Panc1 (cell line): ENCODE data around the gene F11R. TPM values are rescaled to one million over a fixed set of nuclear protein-coding genes. Genes with fewer than 3 reads are reported as not detected.

ENCODE experiments used
- ATAC-seq: fragments of 200-7000 bp; cut with Tn5 transposase; 2 replicates; pipeline ENCODE4 v1.9.1; 2020; ENCODE audit warnings: mild to moderate bottlenecking, moderate library complexity
- BruUV-seq: library from RNA; stranded (reverse); fragments of 400-500 nt; replicated peaks from 2 replicates; lab custom pipeline; 2021; lab: Mats Ljungman, UMichigan
- CTCF ChIA-PET: fragments of 300-600 bp; sonication (Branson Sonifier 250); formaldehyde crosslinking; loops from one replicate; lab custom pipeline; 2022; ENCODE audit warnings: antibody characterized with exemption; lab: Charles Lee
- POLR2A ChIA-PET: fragments of 300-600 bp; sonication (Branson Sonifier 250); formaldehyde crosslinking; loops from one replicate; lab custom pipeline; 2022; ENCODE audit warnings: antibody characterized with exemption; lab: Charles Lee
- DNase-seq: peaks from one replicate; pipeline ENCODE4 v3.0.0-alpha.2; 2010; ENCODE audit warnings: low read depth, low spot score
- H3K27ac ChIP-seq: 2 replicates; pipeline ENCODE4 v1.5.1; 2011; ENCODE audit warnings: mild to moderate bottlenecking, low read length, inconsistent platforms
- H3K27me3 ChIP-seq: fragments of 200-500 bp; sonication (Bioruptor generic); 2 replicates; pipeline ENCODE4 v1.6.0; 2014; ENCODE audit warnings: low read length, inconsistent platforms; ENCODE audit not compliant: control insufficient read depth, insufficient read depth
- H3K36me3 ChIP-seq: fragments of 200-500 bp; sonication (Bioruptor generic); 2 replicates; pipeline ENCODE4 v1.5.1; 2014; ENCODE audit warnings: inconsistent platforms, mild to moderate bottlenecking, low read length, moderate library complexity; ENCODE audit not compliant: control insufficient read depth, insufficient read depth
- H3K4me1 ChIP-seq: 2 replicates; pipeline ENCODE4 v1.5.1; 2011; ENCODE audit warnings: inconsistent platforms, mild to moderate bottlenecking, low read length, moderate library complexity; ENCODE audit not compliant: control insufficient read depth, insufficient read depth
- H3K4me3 ChIP-seq, 2 experiments: 2 replicates each; pipeline ENCODE4 v1.5.1; 2011 to 2012; ENCODE audit warnings: low read depth in 2 of 2, low read length in 2 of 2, mild to moderate bottlenecking in 2 of 2, inconsistent platforms in 1 of 2, moderate library complexity in 1 of 2
- H3K9me3 ChIP-seq: fragments of 200-500 bp; sonication (Bioruptor generic); 2 replicates; pipeline ENCODE4 v1.5.1; 2014; ENCODE audit warnings: low read depth, mild to moderate bottlenecking, inconsistent platforms, low read length, moderate library complexity; ENCODE audit not compliant: control insufficient read depth, insufficient read depth
- CTCF ChIP-seq: fragments of 450-650 bp; IDR thresholded peaks from 2 replicates; pipeline ENCODE4 v1.5.1; 2017; ENCODE audit warnings: mild to moderate bottlenecking
- POLR2AphosphoS5 ChIP-seq: IDR thresholded peaks from 2 replicates; pipeline ENCODE4 v1.6.1; 2012; ENCODE audit warnings: mild to moderate bottlenecking, low read depth, low read length, moderate library complexity
- REST ChIP-seq, 2 experiments: IDR thresholded peaks; 2 replicates each; pipeline ENCODE4 v1.6.1; 2011 to 2012; ENCODE audit warnings: low read depth in 2 of 2, control low read depth in 1 of 2, low read length in 1 of 2, mild to moderate bottlenecking in 1 of 2, moderate library complexity in 1 of 2; ENCODE audit not compliant: insufficient read depth in 1 of 2
- SIN3A ChIP-seq: IDR thresholded peaks from 2 replicates; pipeline ENCODE4 v1.6.1; 2012; ENCODE audit warnings: low read depth, mild to moderate bottlenecking, low read length, moderate library complexity, borderline replicate concordance; ENCODE audit not compliant: insufficient read depth
- TCF7L2 ChIP-seq: IDR thresholded peaks from 2 replicates; pipeline ENCODE4 v1.6.1; 2011; ENCODE audit warnings: mild to moderate bottlenecking, low read depth, low read length, inconsistent platforms
- in situ Hi-C: cut with HindIII; loops from 2 replicates; pipeline ENCODE4 v1.10.0; 2016; ENCODE audit warnings: low sequenced_read_pairs, low pct_unique_long_range_greater_than_20kb
- intact Hi-C: fragments of 100-400 bp; cut with micrococcal nuclease; formaldehyde crosslinking; loops from one replicate; pipeline ENCODE4 v1.10.0; 2022; ENCODE audit not compliant: unreplicated experiment
- total RNA-seq: library from RNA; stranded (reverse); gene quantifications from one replicate; pipeline ENCODE4 v1.2.1, GENCODE V29; 2021; ENCODE audit not compliant: unreplicated experiment

The F11R gene
- total RNA-seq, 1 experiment from 2014 or later = 63.0 TPM

GRCh38 chr1:160997323-160998038, 23.5 kb downstream of the F11R start:
- BruUV-seq = no TSS peak
- DNase-seq (no peak), ATAC-seq (peak; percentile 84)
- in situ Hi-C loops (no loop called here), intact Hi-C loops (loop anchor here (2.0 kb wide), 1 partner anchor 99 kb away; no protein-coding TSS in a partner anchor)
- no peaks in the 10 kb centered on the region; the same call in 1 of the 2 replicates for H3K36me3 ChIP-seq
- no peak overlapping the region for H3K27ac ChIP-seq
- peak; percentile 80; the same call in 1 of the 2 replicates for TF ChIP-seq CTCF
- TF ChIP-seq SIN3A = no peak
- TF ChIP-seq POLR2AphosphoS5 = no peak
- no peak for TF ChIP-seq REST (IDR thresholded peaks at IDR 0.05; ENCODE audit: insufficient read depth in 1 of 2, low read depth in 2 of 2, low read length in 1 of 2)
- no peak for TF ChIP-seq TCF7L2
- H3K27me3 ChIP-seq = no peaks in the 10 kb centered on the region
- H3K4me3 ChIP-seq = no peak overlapping the region
- ChIA-PET POLR2A (interaction anchor here (0.5 kb wide), 1 partner anchor 22 kb away, joined by 10 read pairs; no protein-coding TSS in a partner anchor), CTCF (interaction anchor here (0.5 to 1.2 kb wide), 8 partner anchors 16 to 136 kb away, joined by 3 to 10 read pairs (median 3); partner anchors contain the start of genes F11R and KLHDC9)
- no peaks in the 10 kb centered on the region for H3K9me3 ChIP-seq
- H3K4me1 ChIP-seq = no peaks in the 10 kb centered on the region

- no peaks in the 10 kb centered on the region for H3K27me3 ChIP-seq
- in situ Hi-C loops = no loop called here
Observed at GRCh38 chr1:160996178-160996577, 24.8 kb downstream of the F11R start.

More at GRCh38 chr1:160996178-160996577, 24.8 kb downstream of the F11R start:
- no TSS peak for BruUV-seq
- CTCF ChIA-PET = no interaction called here
- POLR2A ChIA-PET = no interaction called here
- 0 out of 2 replicates have a peak, but pooled peaks have one; percentile 35 for ATAC-seq
- no peaks in the 10 kb centered on the region for H3K4me1 ChIP-seq
- intact Hi-C loops = loop anchor here (2.0 kb wide), 1 partner anchor 101 kb away; no protein-coding TSS in a partner anchor
- H3K9me3 ChIP-seq = no peaks in the 10 kb centered on the region
- no peak for TF ChIP-seq TCF7L2
- TF ChIP-seq SIN3A = no peak
- TF ChIP-seq POLR2AphosphoS5 = no peak
- no peak for TF ChIP-seq CTCF
- no peak for TF ChIP-seq REST (IDR thresholded peaks at IDR 0.05; ENCODE audit: insufficient read depth in 1 of 2, low read depth in 2 of 2, low read length in 1 of 2)
- no peak for DNase-seq
- no peak overlapping the region for H3K27ac ChIP-seq
- H3K4me3 ChIP-seq = no peak overlapping the region
- H3K36me3 ChIP-seq = no peaks in the 10 kb centered on the region; the same call in 1 of the 2 replicates
